ENCODE measurements around the gene TARBP1.
A peak's percentile ranks its signal among the peaks of the same experiment; 100 is the strongest.
"Not testable (repeated sequence)": the region's sequence is repeated elsewhere in the genome, so short reads cannot be mapped to it uniquely, and the experiment has no call there.

The TARBP1 gene

GRCh38 chr1:234517110-234517802, 38.3 kb upstream of the TARBP1 start:
- Histone ChIP-seq H3K79me2 (ENCODE audit: control insufficient read depth, insufficient read depth, low read length, unreplicated experiment) (no peaks in the 10 kb centered on the region), H3K36me3 (ENCODE audit: insufficient read depth, low read length) (no peaks in the 10 kb centered on the region), H3K4me3 (ENCODE audit: low read depth, low read length) (no peak overlapping the region), H3K27me3 (ENCODE audit: insufficient read depth, low read length) (no peaks in the 10 kb centered on the region), H2AFZ (ENCODE audit: low read length, unreplicated experiment) (no peak overlapping the region), H3K27ac (ENCODE audit: low read depth, low read length) (no peak overlapping the region), H3K4me1 (ENCODE audit: control insufficient read depth, insufficient read depth, low read length, unreplicated experiment) (peaks cover 22% of the 10 kb centered on the region)

GRCh38 chr1:234515821-234516241, 36.9 kb upstream of the TARBP1 start:
- peak overlapping the region; percentile 69 for H2AFZ ChIP-seq (ENCODE audit: low read length, unreplicated experiment)
- 0 out of 2 replicates have a peak overlapping the region, but pooled peaks have one; percentile 18 for H3K4me3 ChIP-seq (ENCODE audit: low read depth, low read length)
- H3K27ac ChIP-seq (ENCODE audit: low read depth, low read length): peak overlapping the region; percentile 79
- no peaks in the 10 kb centered on the region for H3K27me3 ChIP-seq (ENCODE audit: insufficient read depth, low read length)
- H3K4me1 ChIP-seq (ENCODE audit: control insufficient read depth, insufficient read depth, low read length, unreplicated experiment): peaks cover 22% of the 10 kb centered on the region
- no peaks in the 10 kb centered on the region for H3K36me3 ChIP-seq (ENCODE audit: insufficient read depth, low read length)
- no peaks in the 10 kb centered on the region for H3K79me2 ChIP-seq (ENCODE audit: control insufficient read depth, insufficient read depth, low read length, unreplicated experiment)

- 0 out of 2 replicates have a peak overlapping the region, but pooled peaks have one; percentile 18 for H3K4me3 ChIP-seq (ENCODE audit: low read depth, low read length)
- H3K36me3 ChIP-seq (ENCODE audit: insufficient read depth, low read length): no peaks in the 10 kb centered on the region
- H3K4me1 ChIP-seq (ENCODE audit: control insufficient read depth, insufficient read depth, low read length, unreplicated experiment): peaks cover 22% of the 10 kb centered on the region
- H3K27me3 ChIP-seq (ENCODE audit: insufficient read depth, low read length): no peaks in the 10 kb centered on the region
- H3K79me2 ChIP-seq (ENCODE audit: control insufficient read depth, insufficient read depth, low read length, unreplicated experiment): no peaks in the 10 kb centered on the region
- H2AFZ ChIP-seq (ENCODE audit: low read length, unreplicated experiment): no peak overlapping the region
- H3K27ac ChIP-seq (ENCODE audit: low read depth, low read length): peak overlapping the region; percentile 79
These were observed 36.4 kb upstream of the TARBP1 start for GRCh38 chr1:234515411-234515810.

GRCh38 chr1:234512451-234512861, 33.5 kb upstream of the TARBP1 start:
- Histone ChIP-seq H3K79me2 (ENCODE audit: control insufficient read depth, insufficient read depth, low read length, unreplicated experiment) (no peaks in the 10 kb centered on the region), H3K27ac (ENCODE audit: low read depth, low read length) (no peak overlapping the region), H2AFZ (ENCODE audit: low read length, unreplicated experiment) (no peak overlapping the region), H3K4me3 (ENCODE audit: low read depth, low read length) (no peak overlapping the region), H3K36me3 (ENCODE audit: insufficient read depth, low read length) (no peaks in the 10 kb centered on the region), H3K4me1 (ENCODE audit: control insufficient read depth, insufficient read depth, low read length, unreplicated experiment) (peaks cover 32% of the 10 kb centered on the region), H3K27me3 (ENCODE audit: insufficient read depth, low read length) (no peaks in the 10 kb centered on the region)

GRCh38 chr1:234509457-234510328, 30.7 kb upstream of the TARBP1 start:
- peaks cover 26% of the 10 kb centered on the region for H3K4me1 ChIP-seq (ENCODE audit: control insufficient read depth, insufficient read depth, low read length, unreplicated experiment)
- H2AFZ ChIP-seq (ENCODE audit: low read length, unreplicated experiment): no peak overlapping the region
- no peak overlapping the region for H3K27ac ChIP-seq (ENCODE audit: low read depth, low read length)

GRCh38 chr1:234507626-234508387, 28.8 kb upstream of the TARBP1 start:
- Histone ChIP-seq H3K36me3 (ENCODE audit: insufficient read depth, low read length) (no peaks in the 10 kb centered on the region), H3K4me3 (ENCODE audit: low read depth, low read length) (no peak overlapping the region), H3K27me3 (ENCODE audit: insufficient read depth, low read length) (no peaks in the 10 kb centered on the region), H2AFZ (ENCODE audit: low read length, unreplicated experiment) (no peak overlapping the region), H3K4me1 (ENCODE audit: control insufficient read depth, insufficient read depth, low read length, unreplicated experiment) (peaks cover 26% of the 10 kb centered on the region), H3K79me2 (ENCODE audit: control insufficient read depth, insufficient read depth, low read length, unreplicated experiment) (no peaks in the 10 kb centered on the region), H3K27ac (ENCODE audit: low read depth, low read length) (no peak overlapping the region)

More at GRCh38 chr1:234509457-234510328, 30.7 kb upstream of the TARBP1 start:
- Histone ChIP-seq H3K4me3 (ENCODE audit: low read depth, low read length) (no peak overlapping the region), H3K79me2 (ENCODE audit: control insufficient read depth, insufficient read depth, low read length, unreplicated experiment) (no peaks in the 10 kb centered on the region), H3K27me3 (ENCODE audit: insufficient read depth, low read length) (no peaks in the 10 kb centered on the region), H3K36me3 (ENCODE audit: insufficient read depth, low read length) (no peaks in the 10 kb centered on the region)

GRCh38 chr1:234507089-234507488, 28.1 kb upstream of the TARBP1 start:
- H3K27ac ChIP-seq (ENCODE audit: low read depth, low read length): no peak overlapping the region

GRCh38 chr1:234505769-234506102, 26.8 kb upstream of the TARBP1 start:
- no peak overlapping the region for H2AFZ ChIP-seq (ENCODE audit: low read length, unreplicated experiment)
- H3K4me3 ChIP-seq (ENCODE audit: low read depth, low read length): no peak overlapping the region
- peak overlapping the region; percentile 79 for H3K27ac ChIP-seq (ENCODE audit: low read depth, low read length)
- peaks cover 39% of the 10 kb centered on the region for H3K4me1 ChIP-seq (ENCODE audit: control insufficient read depth, insufficient read depth, low read length, unreplicated experiment)
- no peaks in the 10 kb centered on the region for H3K36me3 ChIP-seq (ENCODE audit: insufficient read depth, low read length)
- no peaks in the 10 kb centered on the region for H3K27me3 ChIP-seq (ENCODE audit: insufficient read depth, low read length)
- no peaks in the 10 kb centered on the region for H3K79me2 ChIP-seq (ENCODE audit: control insufficient read depth, insufficient read depth, low read length, unreplicated experiment)

More at GRCh38 chr1:234507089-234507488, 28.1 kb upstream of the TARBP1 start:
- Histone ChIP-seq H3K27me3 (ENCODE audit: insufficient read depth, low read length) (no peaks in the 10 kb centered on the region), H3K4me1 (ENCODE audit: control insufficient read depth, insufficient read depth, low read length, unreplicated experiment) (peaks cover 26% of the 10 kb centered on the region), H3K79me2 (ENCODE audit: control insufficient read depth, insufficient read depth, low read length, unreplicated experiment) (no peaks in the 10 kb centered on the region), H3K4me3 (ENCODE audit: low read depth, low read length) (no peak overlapping the region), H3K36me3 (ENCODE audit: insufficient read depth, low read length) (no peaks in the 10 kb centered on the region), H2AFZ (ENCODE audit: low read length, unreplicated experiment) (no peak overlapping the region)

GRCh38 chr1:234504969-234505768, 26.2 kb upstream of the TARBP1 start:
- Histone ChIP-seq H3K27ac (ENCODE audit: low read depth, low read length) (peak overlapping the region; percentile 79), H3K36me3 (ENCODE audit: insufficient read depth, low read length) (no peaks in the 10 kb centered on the region), H2AFZ (ENCODE audit: low read length, unreplicated experiment) (no peak overlapping the region), H3K4me3 (ENCODE audit: low read depth, low read length) (no peak overlapping the region), H3K79me2 (ENCODE audit: control insufficient read depth, insufficient read depth, low read length, unreplicated experiment) (no peaks in the 10 kb centered on the region), H3K4me1 (ENCODE audit: control insufficient read depth, insufficient read depth, low read length, unreplicated experiment) (peaks cover 44% of the 10 kb centered on the region), H3K27me3 (ENCODE audit: insufficient read depth, low read length) (no peaks in the 10 kb centered on the region)

GRCh38 chr1:234504251-234504650, 25.3 kb upstream of the TARBP1 start:
- H3K4me1 ChIP-seq (ENCODE audit: control insufficient read depth, insufficient read depth, low read length, unreplicated experiment): peaks cover 44% of the 10 kb centered on the region
- H3K27ac ChIP-seq (ENCODE audit: low read depth, low read length); H3K4me3 ChIP-seq (ENCODE audit: low read depth, low read length); H3K27me3 ChIP-seq (ENCODE audit: insufficient read depth, low read length); H2AFZ ChIP-seq (ENCODE audit: low read length, unreplicated experiment); H3K36me3 ChIP-seq (ENCODE audit: insufficient read depth, low read length); H3K79me2 ChIP-seq (ENCODE audit: control insufficient read depth, insufficient read depth, low read length, unreplicated experiment): not testable (repeated sequence)
